Parathyroid adenoma (tissue), 2 donors: ENCODE data around the gene MIGA1.
"Not testable (repeated sequence)": the region's sequence is repeated elsewhere in the genome, so short reads cannot be mapped to it uniquely, and the experiment has no call there.

ENCODE experiments used
- H2AFZ ChIP-seq: fragments of 300-600 bp; sonication (generic); one replicate; pipeline ENCODE4 v1.7.0; 2017; ENCODE audit warnings: antibody characterized with exemption, mild to moderate bottlenecking
- H3K27ac ChIP-seq: fragments of 300-600 bp; sonication (generic); one replicate; pipeline ENCODE4 v1.7.0; 2017
- H3K27me3 ChIP-seq: fragments of 300-600 bp; sonication (generic); one replicate; pipeline ENCODE4 v1.7.0; 2017; ENCODE audit warnings: low read length; ENCODE audit not compliant: control insufficient read depth, insufficient read depth
- H3K36me3 ChIP-seq: fragments of 300-600 bp; sonication (generic); one replicate; pipeline ENCODE4 v1.7.0; 2017; ENCODE audit warnings: low read length; ENCODE audit not compliant: control insufficient read depth, insufficient read depth
- H3K4me1 ChIP-seq: fragments of 300-600 bp; sonication (generic); one replicate; pipeline ENCODE4 v1.7.0; 2017; ENCODE audit warnings: control low read depth
- H3K4me2 ChIP-seq: fragments of 300-600 bp; sonication (generic); one replicate; pipeline ENCODE4 v1.7.0; 2017; ENCODE audit warnings: low read length
- H3K4me3 ChIP-seq: fragments of 300-600 bp; sonication (generic); one replicate; pipeline ENCODE4 v1.7.0; 2017; ENCODE audit warnings: low read depth, low read length
- H3K79me2 ChIP-seq: fragments of 300-600 bp; sonication (generic); one replicate; pipeline ENCODE4 v1.7.0; 2017; ENCODE audit warnings: control low read depth
- H3K9ac ChIP-seq: fragments of 300-600 bp; sonication (generic); one replicate; pipeline ENCODE4 v1.7.0; 2017; ENCODE audit warnings: mild to moderate bottlenecking
- H3K9me3 ChIP-seq: fragments of 300-600 bp; sonication (generic); one replicate; pipeline ENCODE4 v1.7.0; 2017; ENCODE audit warnings: low read length; ENCODE audit not compliant: control insufficient read depth
- TF ChIP-seq, protein P1 (sequence below): fragments of 300-600 bp; sonication (generic); IDR thresholded peaks from one replicate; pipeline ENCODE4 v1.7.0; 2017; ENCODE audit warnings: antibody characterized with exemption, mild to moderate bottlenecking
- donor health status: primary hyperparathyroidism.

Gene MIGA1

DNA sequence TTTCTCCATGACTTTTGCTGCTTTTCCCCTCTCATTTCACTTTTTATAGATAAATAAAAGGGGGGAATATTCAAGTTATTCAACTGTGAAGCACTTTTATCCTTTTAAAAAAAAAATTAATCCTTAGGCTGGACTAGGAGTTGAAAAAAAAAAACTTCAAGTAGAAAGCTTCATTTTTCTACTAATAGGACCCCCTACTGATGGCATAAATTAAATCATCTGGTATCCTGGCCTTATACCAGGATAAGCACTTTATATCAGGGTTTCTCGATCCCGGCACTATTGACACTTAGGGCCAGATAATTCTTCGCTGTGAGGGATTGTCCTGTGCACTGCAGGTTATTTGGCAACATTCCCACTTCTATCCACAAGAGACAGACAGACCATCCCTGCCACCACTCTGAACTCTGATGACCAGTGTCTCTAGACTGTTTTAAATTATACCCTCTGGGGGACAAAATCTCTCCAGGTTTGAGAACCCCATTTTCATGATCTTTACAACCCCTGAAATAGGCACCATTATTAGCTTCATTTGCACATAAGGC is 37.4 kb upstream of the MIGA1 start:
- Histone ChIP-seq H3K4me2 (no peak overlapping the region), H3K27me3 (no peaks in the 10 kb centered on the region), H3K9me3 (no peaks in the 10 kb centered on the region), H3K9ac (no peak overlapping the region), H3K4me1 (no peaks in the 10 kb centered on the region), H2AFZ (no peak overlapping the region), H3K27ac (no peak overlapping the region), H3K79me2 (no peaks in the 10 kb centered on the region), H3K36me3 (no peaks in the 10 kb centered on the region), H3K4me3 (no peak overlapping the region)
- TF ChIP-seq, protein P1, sequence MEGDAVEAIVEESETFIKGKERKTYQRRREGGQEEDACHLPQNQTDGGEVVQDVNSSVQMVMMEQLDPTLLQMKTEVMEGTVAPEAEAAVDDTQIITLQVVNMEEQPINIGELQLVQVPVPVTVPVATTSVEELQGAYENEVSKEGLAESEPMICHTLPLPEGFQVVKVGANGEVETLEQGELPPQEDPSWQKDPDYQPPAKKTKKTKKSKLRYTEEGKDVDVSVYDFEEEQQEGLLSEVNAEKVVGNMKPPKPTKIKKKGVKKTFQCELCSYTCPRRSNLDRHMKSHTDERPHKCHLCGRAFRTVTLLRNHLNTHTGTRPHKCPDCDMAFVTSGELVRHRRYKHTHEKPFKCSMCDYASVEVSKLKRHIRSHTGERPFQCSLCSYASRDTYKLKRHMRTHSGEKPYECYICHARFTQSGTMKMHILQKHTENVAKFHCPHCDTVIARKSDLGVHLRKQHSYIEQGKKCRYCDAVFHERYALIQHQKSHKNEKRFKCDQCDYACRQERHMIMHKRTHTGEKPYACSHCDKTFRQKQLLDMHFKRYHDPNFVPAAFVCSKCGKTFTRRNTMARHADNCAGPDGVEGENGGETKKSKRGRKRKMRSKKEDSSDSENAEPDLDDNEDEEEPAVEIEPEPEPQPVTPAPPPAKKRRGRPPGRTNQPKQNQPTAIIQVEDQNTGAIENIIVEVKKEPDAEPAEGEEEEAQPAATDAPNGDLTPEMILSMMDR = no peak

DNA sequence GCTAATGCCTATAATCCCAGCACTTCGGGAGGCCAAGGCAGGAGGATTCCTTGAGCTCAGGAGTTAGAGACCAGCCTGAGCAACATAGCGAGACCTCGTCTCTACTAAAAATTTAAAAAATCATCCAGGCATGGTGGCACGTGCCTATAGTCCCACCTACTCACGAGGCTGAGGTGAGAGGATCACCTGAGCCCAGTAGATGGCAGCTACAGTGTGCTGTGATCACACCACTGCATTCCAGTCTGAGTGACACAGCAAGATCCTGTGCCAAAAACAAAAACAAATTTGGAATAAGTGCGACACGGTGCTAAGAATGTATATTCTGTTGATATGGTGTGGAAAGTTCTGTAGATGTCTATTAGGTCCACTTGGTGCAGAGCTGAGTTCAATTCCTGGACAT is 34.9 kb upstream of the MIGA1 start:
- no peak overlapping the region for H3K27ac ChIP-seq
- H3K9me3 ChIP-seq = no peaks in the 10 kb centered on the region
- H3K9ac ChIP-seq = no peak overlapping the region
- H3K36me3 ChIP-seq = no peaks in the 10 kb centered on the region
- no peaks in the 10 kb centered on the region for H3K27me3 ChIP-seq
- no peak overlapping the region for H3K4me3 ChIP-seq
- peaks cover 3% of the 10 kb centered on the region for H3K4me1 ChIP-seq
- peaks cover 10% of the 10 kb centered on the region for H3K79me2 ChIP-seq
- TF ChIP-seq, protein P1 = no peak
- no peak overlapping the region for H2AFZ ChIP-seq
- no peak overlapping the region for H3K4me2 ChIP-seq

DNA sequence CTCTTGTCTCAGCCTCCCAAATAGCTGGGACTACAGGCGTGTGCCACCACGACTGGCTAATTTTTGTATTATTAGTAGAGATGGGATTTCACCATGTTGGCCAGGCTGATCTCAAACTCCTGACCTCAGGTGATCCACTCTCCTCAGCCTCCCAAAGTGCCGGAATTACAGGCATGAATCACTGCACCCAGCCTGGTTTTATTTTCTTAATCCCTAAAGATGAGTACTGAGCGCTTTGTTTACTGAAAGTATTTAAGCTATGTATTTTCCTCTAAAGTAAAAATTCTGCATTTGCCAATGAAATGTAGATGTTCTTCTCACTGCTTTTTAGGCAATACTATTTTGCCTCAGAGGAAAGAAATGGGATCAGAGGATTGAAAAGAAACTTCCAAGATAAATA is 30.0 kb upstream of the MIGA1 start:
- not testable (repeated sequence) for H3K27ac ChIP-seq, H3K9ac ChIP-seq, H3K4me2 ChIP-seq, H3K36me3 ChIP-seq, H3K9me3 ChIP-seq, H2AFZ ChIP-seq, H3K4me3 ChIP-seq, H3K4me1 ChIP-seq, H3K27me3 ChIP-seq
- H3K79me2 ChIP-seq = peaks cover 25% of the 10 kb centered on the region

DNA sequence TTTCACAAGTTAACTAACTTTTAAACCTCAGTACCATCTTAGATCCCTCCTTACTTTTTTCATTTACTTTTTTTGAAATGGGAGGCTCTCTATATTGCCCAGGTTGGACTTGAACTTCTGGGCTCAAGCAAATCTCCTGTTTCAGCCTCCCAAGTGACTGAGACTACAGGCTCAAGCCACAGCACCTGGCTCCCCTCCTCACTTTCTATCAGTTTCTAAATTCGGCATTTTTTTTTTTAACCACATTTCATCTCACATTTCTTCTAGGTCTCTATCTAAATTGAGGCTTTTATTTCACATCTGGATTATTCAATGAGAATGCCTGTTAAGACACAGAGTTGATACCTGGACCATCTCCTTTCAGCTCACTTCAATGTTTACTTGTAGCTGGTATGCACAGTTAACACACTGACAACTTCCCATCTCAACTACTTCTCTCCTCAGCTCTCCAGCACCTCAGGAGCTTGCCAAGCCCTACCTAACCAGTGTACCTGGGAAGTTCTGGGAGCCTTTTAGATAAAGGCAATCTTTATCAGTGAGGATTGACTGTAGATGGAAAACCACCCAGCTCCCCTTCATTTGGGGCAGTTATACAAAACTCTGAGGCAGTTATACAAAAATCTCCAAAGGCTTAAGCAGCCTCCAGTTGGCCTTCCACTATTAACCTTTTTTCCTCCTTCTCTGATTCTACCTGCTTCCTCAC is 23.2 kb upstream of the MIGA1 start:
- Histone ChIP-seq H3K79me2 (peaks cover 17% of the 10 kb centered on the region), H2AFZ (no peak overlapping the region), H3K36me3 (no peaks in the 10 kb centered on the region), H3K4me2 (no peak overlapping the region), H3K4me3 (no peak overlapping the region), H3K9ac (no peak overlapping the region), H3K27me3 (no peaks in the 10 kb centered on the region), H3K4me1 (peaks cover 2% of the 10 kb centered on the region), H3K9me3 (no peaks in the 10 kb centered on the region), H3K27ac (no peak overlapping the region)
- TF ChIP-seq, protein P1 = no peak

DNA sequence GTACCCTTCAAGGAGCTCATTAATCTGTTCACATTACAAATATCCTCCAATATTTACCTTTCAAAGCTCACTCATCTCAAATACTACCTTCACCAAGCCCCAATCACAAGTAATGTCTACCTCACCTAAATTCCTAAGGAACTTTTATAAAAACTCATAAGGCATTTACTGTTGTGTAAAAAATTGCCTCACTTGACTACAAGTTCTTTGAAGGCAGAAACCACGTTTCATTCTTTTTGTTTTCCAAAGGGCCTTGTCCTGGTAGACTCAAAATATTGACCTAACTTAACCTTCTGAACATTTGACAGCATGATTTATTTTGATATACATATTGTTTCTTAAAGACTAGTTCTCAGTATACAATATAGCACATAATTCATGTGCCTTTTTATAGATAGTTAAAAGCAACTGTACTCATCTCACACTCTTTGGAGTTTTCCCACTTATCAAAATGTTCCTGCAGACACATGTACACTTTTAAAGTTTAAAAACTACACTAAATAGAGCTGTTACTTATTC is 22.3 kb upstream of the MIGA1 start:
- TF ChIP-seq, protein P1 = no peak
- Histone ChIP-seq H3K27me3 (no peaks in the 10 kb centered on the region), H3K4me3 (no peak overlapping the region), H3K9ac (no peak overlapping the region), H3K4me2 (no peak overlapping the region), H3K9me3 (no peaks in the 10 kb centered on the region), H3K4me1 (peaks cover 2% of the 10 kb centered on the region), H2AFZ (no peak overlapping the region), H3K79me2 (peaks cover 13% of the 10 kb centered on the region), H3K36me3 (no peaks in the 10 kb centered on the region), H3K27ac (no peak overlapping the region)
